ENCODE data around the gene MBLAC1.

- TF ChIP-seq CTCF (IDR thresholded peaks at IDR 0.05), result no peak
- no peak for TF ChIP-seq EZH2 (IDR thresholded peaks at IDR 0.05; ENCODE audit: borderline replicate concordance, insufficient read depth, low read depth, low read length, poor library complexity, severe bottlenecking)
Observed at GRCh38 chr7:100157069-100157333, 30.2 kb downstream of the MBLAC1 start.

Measured in B cell (primary cell).